Epithelial cell of proximal tubule (primary cell): ENCODE results near the gene CAMKMT. TPM values are rescaled to one million over a fixed set of nuclear protein-coding genes. Genes with fewer than 3 reads are reported as not detected.

Experiments used
- DNase-seq: peaks from one replicate; pipeline ENCODE4 v3.0.0-alpha.2; 2011; ENCODE audit warnings: low read depth
- H3K4me3 ChIP-seq: 2 replicates; pipeline ENCODE4 v1.5.1; 2011; ENCODE audit warnings: low read depth, mild to moderate bottlenecking, low read length
- CTCF ChIP-seq: conservative IDR thresholded peaks from 2 replicates; pipeline ENCODE4 v1.5.1; 2012; ENCODE audit warnings: low read depth, mild to moderate bottlenecking, low read length
- total RNA-seq: library from RNA; depleted of rRNA; stranded (reverse); fragments of >200 nt; gene quantifications from 2 replicates; pipeline ENCODE4 v1.2.3, GENCODE V29; 2015

CAMKMT gene
- total RNA-seq, 1 donor from 2014 or later = 2.4 TPM

GRCh38 chr2:44543773-44544725, 182.3 kb downstream of the CAMKMT start:
- DNase-seq = no peak
- H3K4me3 ChIP-seq = no peak overlapping the region
- TF ChIP-seq CTCF = no peak

GRCh38 chr2:44545005-44545404, 183.3 kb downstream of the CAMKMT start:
- no peak overlapping the region for H3K4me3 ChIP-seq

GRCh38 chr2:44546459-44547127, 184.8 kb downstream of the CAMKMT start:
- DNase-seq = no peak
- TF ChIP-seq CTCF = no peak
- H3K4me3 ChIP-seq = no peak overlapping the region

More at GRCh38 chr2:44545005-44545404, 183.3 kb downstream of the CAMKMT start:
- no peak for DNase-seq
- TF ChIP-seq CTCF = no peak

GRCh38 chr2:44547718-44548117, 186.0 kb downstream of the CAMKMT start:
- H3K4me3 ChIP-seq = no peak overlapping the region
- TF ChIP-seq CTCF = no peak
- DNase-seq = no peak

- no peak overlapping the region for H3K4me3 ChIP-seq
- no peak for TF ChIP-seq CTCF
- no peak for DNase-seq
Observed at GRCh38 chr2:44548221-44549098, 186.7 kb downstream of the CAMKMT start.

GRCh38 chr2:44549099-44549471, 187.3 kb downstream of the CAMKMT start:
- no peak for DNase-seq
- no peak for TF ChIP-seq CTCF
- H3K4me3 ChIP-seq = no peak overlapping the region
